Measurements from ENCODE around the gene CLTB.

The CLTB gene

GRCh38 chr5:176373100-176373818 lies 43.1 kb downstream of the CLTB start:
- no peak overlapping the region for H3K27ac ChIP-seq
- TF ChIP-seq, protein P1, sequence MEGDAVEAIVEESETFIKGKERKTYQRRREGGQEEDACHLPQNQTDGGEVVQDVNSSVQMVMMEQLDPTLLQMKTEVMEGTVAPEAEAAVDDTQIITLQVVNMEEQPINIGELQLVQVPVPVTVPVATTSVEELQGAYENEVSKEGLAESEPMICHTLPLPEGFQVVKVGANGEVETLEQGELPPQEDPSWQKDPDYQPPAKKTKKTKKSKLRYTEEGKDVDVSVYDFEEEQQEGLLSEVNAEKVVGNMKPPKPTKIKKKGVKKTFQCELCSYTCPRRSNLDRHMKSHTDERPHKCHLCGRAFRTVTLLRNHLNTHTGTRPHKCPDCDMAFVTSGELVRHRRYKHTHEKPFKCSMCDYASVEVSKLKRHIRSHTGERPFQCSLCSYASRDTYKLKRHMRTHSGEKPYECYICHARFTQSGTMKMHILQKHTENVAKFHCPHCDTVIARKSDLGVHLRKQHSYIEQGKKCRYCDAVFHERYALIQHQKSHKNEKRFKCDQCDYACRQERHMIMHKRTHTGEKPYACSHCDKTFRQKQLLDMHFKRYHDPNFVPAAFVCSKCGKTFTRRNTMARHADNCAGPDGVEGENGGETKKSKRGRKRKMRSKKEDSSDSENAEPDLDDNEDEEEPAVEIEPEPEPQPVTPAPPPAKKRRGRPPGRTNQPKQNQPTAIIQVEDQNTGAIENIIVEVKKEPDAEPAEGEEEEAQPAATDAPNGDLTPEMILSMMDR (conservative IDR thresholded peaks at IDR 0.05), result no peak

DNA sequence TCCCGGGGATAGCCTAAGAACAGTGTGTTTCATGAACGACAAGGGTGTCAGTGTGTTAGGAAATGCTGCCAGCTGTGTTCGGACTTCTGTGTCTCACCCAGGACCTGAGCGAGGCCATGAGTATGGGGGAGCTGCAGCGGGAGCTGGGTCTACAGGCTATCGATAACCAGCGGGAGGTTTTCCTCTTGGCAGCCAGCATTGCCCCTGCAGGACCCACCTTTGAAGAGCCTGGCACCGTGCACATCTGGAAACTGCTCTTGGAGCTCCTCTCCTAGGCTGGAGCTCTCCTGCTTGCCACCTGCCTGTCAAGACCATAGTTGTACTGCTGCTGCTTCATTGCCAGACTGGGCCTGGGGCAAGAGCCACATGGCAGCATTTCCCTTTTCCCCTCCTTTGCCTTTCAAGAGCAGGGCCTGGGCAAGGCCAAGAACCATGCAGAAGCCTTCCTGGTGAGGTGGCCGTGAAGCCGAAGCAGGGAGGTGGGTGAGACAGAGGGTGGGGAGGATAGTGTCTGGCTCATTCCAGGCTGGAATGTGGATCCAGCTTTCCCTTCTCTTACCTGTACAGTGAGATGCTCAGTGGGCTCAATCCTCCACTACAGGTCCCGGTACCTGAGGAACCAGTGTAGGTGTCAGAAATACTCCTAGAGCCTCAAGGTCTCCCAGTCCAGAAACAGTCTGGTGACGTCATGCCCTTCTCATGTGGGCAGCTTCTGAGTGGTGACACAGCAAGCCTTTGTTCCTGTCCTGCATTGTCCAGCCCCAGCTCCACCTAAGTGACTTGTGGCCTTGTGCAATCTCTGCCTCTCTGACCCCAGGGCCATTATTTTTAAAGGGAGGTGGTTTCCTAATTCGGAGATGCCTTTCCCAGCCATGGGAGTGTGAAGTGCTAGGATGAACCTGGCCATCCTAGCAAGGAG lies 44.5 kb downstream of the CLTB start:
- H3K27ac ChIP-seq, result no peak overlapping the region
- TF ChIP-seq, protein P1 (conservative IDR thresholded peaks at IDR 0.05), result no peak

GRCh38 chr5:176369934-176370711 lies 46.2 kb downstream of the CLTB start:
- TF ChIP-seq, protein P1 (conservative IDR thresholded peaks at IDR 0.05), result no peak
- no peak overlapping the region for H3K27ac ChIP-seq

- TF ChIP-seq, protein P1 (conservative IDR thresholded peaks at IDR 0.05), result no peak
- H3K27ac ChIP-seq, result no peak overlapping the region
Measured at GRCh38 chr5:176368726-176369125, 47.6 kb downstream of the CLTB start.

DNA sequence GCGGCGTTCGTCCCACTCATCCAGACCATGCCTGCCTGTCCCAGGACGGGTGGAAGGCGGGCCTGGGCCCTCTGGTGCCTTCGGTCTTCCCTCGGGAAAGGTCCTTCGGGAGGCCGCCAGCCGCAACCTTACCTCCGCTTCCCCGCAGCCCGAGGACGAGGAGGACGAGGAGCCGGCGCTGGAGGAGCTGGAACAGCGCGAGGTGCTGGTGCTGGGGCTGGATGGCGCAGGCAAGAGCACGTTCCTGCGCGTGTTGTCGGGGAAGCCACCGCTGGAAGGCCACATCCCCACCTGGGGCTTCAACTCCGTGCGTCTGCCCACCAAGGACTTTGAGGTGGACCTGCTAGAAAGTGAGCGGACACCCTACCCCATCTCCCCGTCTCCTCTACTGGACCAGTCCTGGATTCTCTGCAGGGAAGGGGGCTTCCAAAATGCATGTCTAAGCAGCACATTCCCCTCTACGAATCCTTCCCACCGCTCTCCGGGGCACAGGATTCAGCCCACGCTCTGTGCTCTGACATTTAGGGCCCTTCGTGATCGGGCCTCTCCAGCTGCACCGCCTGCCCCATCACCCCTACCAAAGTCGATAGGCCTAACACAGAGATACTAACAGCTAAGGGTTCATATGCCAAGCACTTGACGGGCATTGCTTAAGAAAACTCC lies 50.0 kb downstream of the CLTB start:
- H3K27ac ChIP-seq, result no peak overlapping the region
- TF ChIP-seq, protein P1 (conservative IDR thresholded peaks at IDR 0.05), result no peak

- TF ChIP-seq, protein P1 (conservative IDR thresholded peaks at IDR 0.05), result no peak
- peak within 1 kb of the TSS; percentile 47; the same call in 1 of the 2 replicates for H3K27ac ChIP-seq
Measured at GRCh38 chr5:176365351-176366231, 50.7 kb downstream of the CLTB start, which contains the start of gene ARL10. ARL10 (plus strand) TSS chr5:176365487; CDS start chr5:176365564, 77 bp downstream.
